AG20443 (cell line): ENCODE results near the gene CDC45.
A peak's percentile ranks its signal among the peaks of the same experiment; 100 is the strongest.

ENCODE experiments used
- DNase-seq: peaks from one replicate; pipeline ENCODE4 v3.0.0; 2012; ENCODE audit warnings: low spot score, mixed read lengths

Gene CDC45

GRCh38 chr22:19515654-19516377, 36.1 kb downstream of the CDC45 start:
- DNase-seq: peak; percentile 6

GRCh38 chr22:19516378-19517170, 36.9 kb downstream of the CDC45 start:
- peak; percentile 5 for DNase-seq

GRCh38 chr22:19517171-19517500, 37.4 kb downstream of the CDC45 start:
- DNase-seq: no peak

- peak; percentile 3 for DNase-seq
Observed at GRCh38 chr22:19517919-19518611, 38.3 kb downstream of the CDC45 start.

GRCh38 chr22:19518635-19519034, 38.9 kb downstream of the CDC45 start:
- peak; percentile 4 for DNase-seq

- DNase-seq: no peak
Observed at GRCh38 chr22:19519041-19519926, 39.6 kb downstream of the CDC45 start.

GRCh38 chr22:19520007-19520406, 40.3 kb downstream of the CDC45 start:
- no peak for DNase-seq

- no peak for DNase-seq
Observed at GRCh38 chr22:19520566-19521305, 41.0 kb downstream of the CDC45 start.

- DNase-seq: peak; percentile 9
Observed at GRCh38 chr22:19522190-19522880, 42.6 kb downstream of the CDC45 start.

GRCh38 chr22:19522881-19523239, 43.1 kb downstream of the CDC45 start:
- DNase-seq: peak; percentile 16

- DNase-seq: peak; percentile 61
Observed at GRCh38 chr22:19523240-19524169, 43.8 kb downstream of the CDC45 start.

GRCh38 chr22:19524170-19525115, 44.7 kb downstream of the CDC45 start, which contains the start of gene CLDN5:
TSS of gene CLDN5 (minus strand) at chr22:19524410. CDS start at chr22:19524255, 155 bp downstream.
- DNase-seq: peak; percentile 74

- DNase-seq: peak; percentile 9
Observed at GRCh38 chr22:19525116-19525660, 45.5 kb downstream of the CDC45 start.

- peak; percentile 9 for DNase-seq
Observed at GRCh38 chr22:19525666-19526065, 45.9 kb downstream of the CDC45 start.

GRCh38 chr22:19526076-19526701, 46.5 kb downstream of the CDC45 start:
- DNase-seq: peak; percentile 6

GRCh38 chr22:19526702-19527111, 47.0 kb downstream of the CDC45 start:
- DNase-seq: peak; percentile 6

- peak; percentile 4 for DNase-seq
Observed at GRCh38 chr22:19527321-19527721, 47.6 kb downstream of the CDC45 start.
